NCI-H146 treated with DMSO at 0.1 percent for 48 hours (cell line): Measurements from ENCODE around the gene KIF26A.

Experiments
- DNase-seq: peaks from one replicate; lab custom pipeline; 2025; ENCODE audit not compliant: unreplicated experiment; lab: John Stamatoyannopoulos, UW

Gene KIF26A

DNA sequence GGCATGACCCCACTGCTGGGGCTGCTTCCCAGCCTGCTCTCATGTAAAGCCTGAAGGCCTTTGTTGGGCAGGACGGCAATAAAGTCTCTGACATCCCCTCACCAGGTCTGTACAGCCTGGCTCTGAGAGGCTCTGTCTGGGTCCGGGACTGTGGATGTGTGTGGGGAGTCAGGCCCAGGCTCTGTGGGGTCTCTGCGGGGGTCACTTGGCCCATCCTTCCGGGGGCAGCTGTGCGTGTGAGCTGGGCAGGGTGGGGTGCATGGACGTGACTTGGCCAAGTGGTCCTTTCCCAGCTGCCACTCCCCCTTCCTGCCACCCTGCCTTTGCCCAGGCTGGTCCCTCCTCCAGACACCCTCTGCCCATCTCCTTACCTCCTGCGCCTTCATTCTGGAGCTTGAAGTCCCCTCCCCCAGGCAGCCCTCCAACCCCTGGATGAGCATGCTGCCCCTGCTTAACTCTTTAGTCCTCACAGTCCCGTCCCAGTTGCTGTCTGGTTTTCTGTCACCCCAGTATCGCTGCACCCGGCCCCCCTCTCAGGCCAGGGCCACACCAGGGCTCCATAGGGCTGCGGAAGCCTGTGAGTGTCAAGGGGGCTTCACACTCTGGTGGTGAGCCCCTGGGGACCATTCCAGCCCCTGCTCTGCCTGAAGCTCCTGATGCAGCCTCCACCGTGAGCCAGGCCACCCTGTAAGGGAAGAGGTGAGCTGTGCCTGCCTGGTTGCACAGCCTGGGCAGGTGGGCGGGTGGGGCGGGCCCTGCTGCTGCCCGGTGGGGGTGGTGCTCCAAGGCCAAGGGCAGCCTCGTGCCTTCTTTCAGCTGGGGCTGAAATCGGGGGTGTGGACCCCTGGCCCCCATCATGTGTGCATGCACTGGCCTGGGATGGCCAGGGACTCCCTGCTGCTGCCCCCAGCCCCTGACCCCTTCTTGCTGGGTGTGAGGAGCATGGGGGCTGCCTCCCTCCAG lies 25.5 kb upstream of the KIF26A start:
- no peak for DNase-seq

DNA sequence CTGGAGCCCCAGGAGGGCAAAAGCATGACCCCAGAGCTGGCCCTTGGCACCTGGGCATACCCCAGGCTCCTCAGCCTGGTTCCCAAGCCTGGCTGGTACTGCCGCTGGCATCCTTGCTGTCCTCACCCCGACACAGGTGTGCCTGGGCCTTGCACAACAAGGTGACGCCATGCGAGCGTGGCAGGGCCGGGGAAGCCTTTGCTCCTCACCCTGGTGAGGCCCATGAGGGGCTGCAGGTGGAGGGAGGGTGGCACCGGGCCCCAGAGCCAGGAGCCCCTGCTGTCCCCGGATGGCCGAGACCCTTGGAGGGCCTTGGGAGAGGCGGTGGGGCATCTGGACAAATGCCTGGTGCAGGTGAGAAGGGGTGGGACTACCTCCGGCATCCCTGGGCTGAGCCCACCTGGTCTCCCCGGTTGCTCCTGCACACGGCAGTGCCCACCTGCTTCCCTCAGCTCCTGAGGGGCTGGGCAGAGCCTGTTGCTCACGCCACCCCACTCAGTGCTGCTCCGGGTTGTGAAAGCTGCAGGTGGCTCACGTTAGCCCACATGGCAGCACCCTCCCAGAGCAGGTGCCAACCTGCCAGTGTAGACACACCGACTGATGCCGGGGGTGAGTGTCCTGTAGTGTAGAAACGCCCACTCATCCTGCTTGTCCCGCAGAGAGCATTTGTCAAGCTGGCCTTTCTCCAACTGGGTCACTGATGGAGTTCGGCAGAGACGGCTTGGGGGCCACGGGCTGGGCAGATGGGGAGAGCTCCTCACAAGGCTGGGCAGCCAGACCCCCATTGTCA lies 24.6 kb upstream of the KIF26A start:
- no peak for DNase-seq

- DNase-seq: no peak
Observed at GRCh38 chr14:104114421-104115130, 23.8 kb upstream of the KIF26A start.

- no peak for DNase-seq
Observed at GRCh38 chr14:104115131-104115600, 23.2 kb upstream of the KIF26A start.

- no peak for DNase-seq
Observed at GRCh38 chr14:104115691-104116287, 22.6 kb upstream of the KIF26A start.

DNA sequence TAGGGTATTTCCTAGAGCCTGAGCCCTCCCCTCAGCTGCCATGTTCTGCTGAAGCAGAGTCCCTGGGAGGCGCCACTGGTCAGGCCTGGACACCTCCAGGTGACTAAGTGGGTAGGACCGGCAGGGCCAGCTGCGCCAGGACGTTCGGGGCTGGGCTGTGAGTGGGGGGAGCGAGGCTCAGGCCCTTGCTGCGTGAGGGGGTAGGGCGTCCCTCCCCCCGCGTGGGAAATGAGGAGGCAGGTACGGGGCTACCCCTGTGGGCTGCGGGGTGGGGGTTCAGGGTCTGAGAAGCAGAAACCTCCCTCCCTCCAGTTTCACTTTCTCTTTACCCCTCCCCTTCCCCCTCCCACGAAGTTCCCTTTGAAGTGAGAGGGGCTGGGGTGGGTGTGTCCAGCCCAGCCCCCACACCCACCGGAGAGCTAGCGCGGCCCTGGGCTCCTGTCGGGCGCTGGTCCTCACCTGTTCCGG lies 22.1 kb upstream of the KIF26A start:
- no peak for DNase-seq

DNA sequence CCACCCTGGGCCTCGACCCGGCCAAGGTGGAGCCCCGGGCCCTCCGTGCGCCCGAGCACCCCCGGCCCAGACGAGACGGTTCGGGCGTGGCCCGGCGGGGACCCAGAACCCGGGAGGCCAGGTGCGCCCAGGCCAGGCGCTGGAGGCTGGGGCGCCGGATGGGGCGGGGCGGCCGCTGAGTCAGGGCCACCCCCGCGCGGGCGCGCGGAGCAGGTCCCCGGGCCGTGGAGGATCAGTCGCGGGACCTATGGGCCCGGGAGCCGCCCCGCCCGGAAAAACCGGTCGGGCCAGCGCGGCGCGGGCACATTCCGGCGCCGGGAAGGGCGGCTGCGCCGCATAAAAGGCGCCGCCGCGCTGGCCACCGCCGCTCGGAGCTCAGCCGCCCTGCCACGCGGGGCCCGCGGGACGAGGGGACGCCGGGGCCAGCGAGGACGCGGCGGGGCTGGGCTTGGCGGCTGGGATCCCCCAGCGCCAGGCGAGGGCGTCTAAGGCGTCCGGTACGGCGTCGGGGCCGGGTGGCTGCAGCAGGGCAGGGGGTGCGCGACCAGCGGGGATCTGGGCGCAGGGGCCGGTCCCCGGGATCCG lies 21.5 kb upstream of the KIF26A start:
- no peak for DNase-seq

- no peak for DNase-seq
Observed at GRCh38 chr14:104117341-104118005, 20.9 kb upstream of the KIF26A start.

- DNase-seq: no peak
Observed at GRCh38 chr14:104118006-104118844, 20.2 kb upstream of the KIF26A start.

- DNase-seq: no peak
Observed at GRCh38 chr14:104119119-104119487, 19.3 kb upstream of the KIF26A start.

GRCh38 chr14:104119488-104120251 lies 18.7 kb upstream of the KIF26A start:
- DNase-seq: no peak

GRCh38 chr14:104120281-104120741 lies 18.1 kb upstream of the KIF26A start:
- no peak for DNase-seq

- no peak for DNase-seq
Observed at GRCh38 chr14:104121142-104121541, 17.2 kb upstream of the KIF26A start.

GRCh38 chr14:104123879-104124278 lies 14.5 kb upstream of the KIF26A start:
- no peak for DNase-seq

- no peak for DNase-seq
Observed at GRCh38 chr14:104125011-104125410, 13.4 kb upstream of the KIF26A start.

DNA sequence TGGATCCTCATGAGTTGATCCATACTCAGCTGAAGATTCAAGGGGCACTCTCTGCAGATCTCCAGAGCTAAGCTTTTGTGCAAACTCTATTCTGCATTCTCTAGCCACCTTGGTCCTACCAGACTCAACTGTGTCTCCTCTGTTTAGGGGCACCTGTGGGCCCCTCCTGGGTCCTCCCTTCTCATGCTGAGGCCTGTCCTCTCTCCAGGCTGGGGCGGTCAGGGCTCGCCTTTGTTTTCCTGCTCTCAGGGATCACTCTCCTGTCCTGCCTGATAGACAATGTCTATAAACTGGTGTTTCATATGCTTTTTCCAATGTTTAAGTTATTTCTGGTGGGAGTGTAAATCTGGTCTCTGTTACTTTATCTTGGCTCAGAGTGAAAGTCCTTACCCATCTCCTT lies 11.6 kb upstream of the KIF26A start:
- no peak for DNase-seq

GRCh38 chr14:104128981-104129380 lies 9.4 kb upstream of the KIF26A start:
- no peak for DNase-seq

GRCh38 chr14:104129556-104129955 lies 8.8 kb upstream of the KIF26A start:
- DNase-seq: no peak
